OCI-LY1 (cell line): ENCODE data around the gene STARD4.

Source experiments
- H2AFZ ChIP-seq: fragments of 200-600 bp; sonication (generic), shearing (Covaris generic); 2 replicates; pipeline ENCODE4 v1.6.0; 2014; ENCODE audit warnings: antibody characterized with exemption, mild to moderate bottlenecking, low read length
- H3F3A ChIP-seq: fragments of 200-600 bp; sonication (generic), shearing (Covaris generic); 2 replicates; pipeline ENCODE4 v1.6.0; 2014; ENCODE audit warnings: mild to moderate bottlenecking, antibody characterized with exemption, low read length, moderate library complexity; ENCODE audit not compliant: insufficient read depth
- H3K27ac ChIP-seq: fragments of 200-600 bp; sonication (generic); 2 replicates; pipeline ENCODE4 v1.5.1; 2014; ENCODE audit warnings: low read length, mixed run types, mild to moderate bottlenecking, low read depth; ENCODE audit not compliant: poor library complexity, severe bottlenecking
- H3K27me3 ChIP-seq: fragments of 200-600 bp; sonication (generic); 2 replicates; pipeline ENCODE4 v1.6.0; 2014; ENCODE audit warnings: antibody characterized with exemption, mild to moderate bottlenecking, low read length, moderate library complexity; ENCODE audit not compliant: insufficient read depth
- H3K36me3 ChIP-seq: fragments of 200-600 bp; sonication (generic); 2 replicates; pipeline ENCODE4 v1.6.1; 2014; ENCODE audit warnings: mild to moderate bottlenecking, antibody characterized with exemption, low read length, moderate library complexity, mixed read lengths; ENCODE audit not compliant: insufficient read depth
- H3K4me1 ChIP-seq: fragments of 200-600 bp; sonication (generic); 2 replicates; pipeline ENCODE4 v1.5.1; 2014; ENCODE audit warnings: mild to moderate bottlenecking, low read length, moderate library complexity; ENCODE audit not compliant: insufficient read depth, severe bottlenecking
- H3K4me2 ChIP-seq: fragments of 200-600 bp; sonication (generic), shearing (Covaris generic); 2 replicates; pipeline ENCODE4 v1.6.1; 2014; ENCODE audit warnings: low read length
- H3K4me3 ChIP-seq: fragments of 200-600 bp; sonication (generic); 2 replicates; pipeline ENCODE4 v1.5.1; 2014; ENCODE audit warnings: low read length, low read depth, mild to moderate bottlenecking, mixed read lengths; ENCODE audit not compliant: poor library complexity, severe bottlenecking
- H3K79me2 ChIP-seq: fragments of 200-600 bp; shearing (Covaris generic); 2 replicates; pipeline ENCODE4 v1.6.1; 2016; ENCODE audit warnings: mixed run types, low read length, mixed read lengths; ENCODE audit not compliant: insufficient read depth
- H3K9ac ChIP-seq: fragments of 200-600 bp; sonication (generic), shearing (Covaris generic); 2 replicates; pipeline ENCODE4 v1.6.1; 2014; ENCODE audit warnings: mild to moderate bottlenecking, low read length, mixed read lengths
- H3K9me2 ChIP-seq: fragments of 200-600 bp; sonication (generic), shearing (Covaris generic); 2 replicates; pipeline ENCODE4 v1.6.1; 2014; ENCODE audit warnings: low read depth, mild to moderate bottlenecking, low read length, mixed read lengths
- H3K9me3 ChIP-seq: fragments of 200-600 bp; shearing (Covaris generic); 2 replicates; pipeline ENCODE4 v1.6.1; 2014; ENCODE audit warnings: low read length, mixed read lengths
- H4K20me1 ChIP-seq: fragments of 200-600 bp; sonication (generic), shearing (Covaris generic); 2 replicates; pipeline ENCODE4 v1.6.0; 2016; ENCODE audit warnings: mild to moderate bottlenecking, low read length; ENCODE audit not compliant: insufficient read depth
- CTCF ChIP-seq: fragments of 200-600 bp; sonication (generic), shearing (Covaris generic); IDR thresholded peaks from 2 replicates; pipeline ENCODE4 v1.5.1; 2017; ENCODE audit warnings: mild to moderate bottlenecking, antibody characterized with exemption, low read length, moderate library complexity, mixed read lengths
- EZH2 ChIP-seq: fragments of 200-600 bp; sonication (generic), shearing (Covaris generic); IDR thresholded peaks from 2 replicates; pipeline ENCODE4 v1.8.0; 2017; ENCODE audit warnings: borderline replicate concordance, mixed run types, mild to moderate bottlenecking, antibody characterized with exemption, low read length, moderate library complexity, mixed read lengths

The STARD4 gene

GRCh38 chr5:111486926-111487325 lies 25.4 kb downstream of the STARD4 start:
- H3K9me2 ChIP-seq: no peaks in the 10 kb centered on the region
- no peaks in the 10 kb centered on the region for H4K20me1 ChIP-seq
- no peak overlapping the region for H3K9ac ChIP-seq
- no peaks in the 10 kb centered on the region for H3F3A ChIP-seq
- no peak overlapping the region for H3K27ac ChIP-seq
- no peaks in the 10 kb centered on the region for H3K79me2 ChIP-seq
- H3K4me2 ChIP-seq: no peak overlapping the region
- TF ChIP-seq CTCF: no peak
- no peak for TF ChIP-seq EZH2
- H3K27me3 ChIP-seq: no peaks in the 10 kb centered on the region
- no peak overlapping the region for H3K4me3 ChIP-seq
- no peaks in the 10 kb centered on the region for H3K9me3 ChIP-seq
- H2AFZ ChIP-seq: no peak overlapping the region
- peaks cover 47% of the 10 kb centered on the region for H3K36me3 ChIP-seq
- H3K4me1 ChIP-seq: no peaks in the 10 kb centered on the region

GRCh38 chr5:111486055-111486454 lies 26.3 kb downstream of the STARD4 start:
- Histone ChIP-seq H3K4me1 (no peaks in the 10 kb centered on the region), H3F3A (no peaks in the 10 kb centered on the region), H3K36me3 (peaks cover 55% of the 10 kb centered on the region), H3K27me3 (no peaks in the 10 kb centered on the region), H3K9me2 (no peaks in the 10 kb centered on the region), H3K27ac (no peak overlapping the region), H3K9ac (no peak overlapping the region), H2AFZ (no peak overlapping the region), H3K4me3 (no peak overlapping the region), H3K9me3 (no peaks in the 10 kb centered on the region), H4K20me1 (no peaks in the 10 kb centered on the region), H3K79me2 (no peaks in the 10 kb centered on the region), H3K4me2 (no peak overlapping the region)
- no peak for TF ChIP-seq CTCF

- no peaks in the 10 kb centered on the region for H3K27me3 ChIP-seq
- H3K4me2 ChIP-seq: no peak overlapping the region
- no peak overlapping the region for H2AFZ ChIP-seq
- TF ChIP-seq CTCF: no peak
- TF ChIP-seq EZH2: no peak
- no peak overlapping the region for H3K4me3 ChIP-seq
- no peaks in the 10 kb centered on the region for H3K9me3 ChIP-seq
- H3K79me2 ChIP-seq: no peaks in the 10 kb centered on the region
- H4K20me1 ChIP-seq: no peaks in the 10 kb centered on the region
- H3K9ac ChIP-seq: no peak overlapping the region
- H3K36me3 ChIP-seq: peaks cover 74% of the 10 kb centered on the region
- H3K4me1 ChIP-seq: no peaks in the 10 kb centered on the region
- H3K9me2 ChIP-seq: no peaks in the 10 kb centered on the region
- no peaks in the 10 kb centered on the region for H3F3A ChIP-seq
- H3K27ac ChIP-seq: no peak overlapping the region
Measured at GRCh38 chr5:111480346-111480745, 32.0 kb downstream of the STARD4 start.
